ENCODE data around the gene CDH4. TPM values are rescaled to one million over a fixed set of nuclear protein-coding genes. Genes with fewer than 3 reads are reported as not detected.

CDH4 gene
- total and polyA plus RNA-seq, 8 donors, result under 0.01 to 2.2 (median 0.11) TPM; not detected in 2

DNA sequence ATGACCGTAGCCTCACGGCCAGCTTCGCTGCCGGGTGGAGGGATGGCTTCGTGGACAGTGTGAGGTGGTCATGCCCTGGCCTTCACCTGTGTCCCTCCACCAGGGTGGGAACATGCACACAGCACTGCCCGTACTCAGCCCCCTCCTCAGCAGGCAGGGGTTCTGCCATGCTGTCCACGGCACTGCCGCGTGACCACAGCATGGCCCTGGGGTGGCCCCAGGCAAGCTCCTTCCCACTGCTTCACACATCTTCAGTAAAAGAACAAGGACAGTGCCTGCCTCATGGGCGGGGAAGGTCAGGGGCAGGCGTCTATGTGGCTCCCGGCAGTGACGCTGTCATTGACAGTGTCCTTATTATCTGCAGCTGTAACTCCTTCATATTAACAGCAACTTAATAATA lies 607.7 kb downstream of the CDH4 start:
- Histone ChIP-seq H3K9me3 (peaks cover 0 to 26% (median 8%) of the 10 kb centered on the region in 4 donors), H3K36me3 (no peaks in the 10 kb centered on the region), H3K4me3 (no peak overlapping the region), H3K27me3 (peaks cover 0 to 24% (median 1%) of the 10 kb centered on the region in 3 donors), H3K27ac (no peak overlapping the region), H3K4me1 (no peaks in the 10 kb centered on the region)
- TF ChIP-seq POLR2AphosphoS5 (IDR thresholded peaks at IDR 0.05), result no peak
- TF ChIP-seq POLR2A (IDR thresholded peaks at IDR 0.05), result no peak
- TF ChIP-seq, protein P1, sequence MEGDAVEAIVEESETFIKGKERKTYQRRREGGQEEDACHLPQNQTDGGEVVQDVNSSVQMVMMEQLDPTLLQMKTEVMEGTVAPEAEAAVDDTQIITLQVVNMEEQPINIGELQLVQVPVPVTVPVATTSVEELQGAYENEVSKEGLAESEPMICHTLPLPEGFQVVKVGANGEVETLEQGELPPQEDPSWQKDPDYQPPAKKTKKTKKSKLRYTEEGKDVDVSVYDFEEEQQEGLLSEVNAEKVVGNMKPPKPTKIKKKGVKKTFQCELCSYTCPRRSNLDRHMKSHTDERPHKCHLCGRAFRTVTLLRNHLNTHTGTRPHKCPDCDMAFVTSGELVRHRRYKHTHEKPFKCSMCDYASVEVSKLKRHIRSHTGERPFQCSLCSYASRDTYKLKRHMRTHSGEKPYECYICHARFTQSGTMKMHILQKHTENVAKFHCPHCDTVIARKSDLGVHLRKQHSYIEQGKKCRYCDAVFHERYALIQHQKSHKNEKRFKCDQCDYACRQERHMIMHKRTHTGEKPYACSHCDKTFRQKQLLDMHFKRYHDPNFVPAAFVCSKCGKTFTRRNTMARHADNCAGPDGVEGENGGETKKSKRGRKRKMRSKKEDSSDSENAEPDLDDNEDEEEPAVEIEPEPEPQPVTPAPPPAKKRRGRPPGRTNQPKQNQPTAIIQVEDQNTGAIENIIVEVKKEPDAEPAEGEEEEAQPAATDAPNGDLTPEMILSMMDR (IDR thresholded peaks at IDR 0.05), result no peak
- no peak for TF ChIP-seq EP300 (IDR thresholded peaks at IDR 0.05)
- WGBS, 5 donors, result 87 to 93% (median 90%) methylated on average over 13 of the region's 13 CpGs
- no peak for DNase-seq
- intact Hi-C loops (cut with DNase I; ENCODE audit: low total_unique reads), result no loop called here

DNA sequence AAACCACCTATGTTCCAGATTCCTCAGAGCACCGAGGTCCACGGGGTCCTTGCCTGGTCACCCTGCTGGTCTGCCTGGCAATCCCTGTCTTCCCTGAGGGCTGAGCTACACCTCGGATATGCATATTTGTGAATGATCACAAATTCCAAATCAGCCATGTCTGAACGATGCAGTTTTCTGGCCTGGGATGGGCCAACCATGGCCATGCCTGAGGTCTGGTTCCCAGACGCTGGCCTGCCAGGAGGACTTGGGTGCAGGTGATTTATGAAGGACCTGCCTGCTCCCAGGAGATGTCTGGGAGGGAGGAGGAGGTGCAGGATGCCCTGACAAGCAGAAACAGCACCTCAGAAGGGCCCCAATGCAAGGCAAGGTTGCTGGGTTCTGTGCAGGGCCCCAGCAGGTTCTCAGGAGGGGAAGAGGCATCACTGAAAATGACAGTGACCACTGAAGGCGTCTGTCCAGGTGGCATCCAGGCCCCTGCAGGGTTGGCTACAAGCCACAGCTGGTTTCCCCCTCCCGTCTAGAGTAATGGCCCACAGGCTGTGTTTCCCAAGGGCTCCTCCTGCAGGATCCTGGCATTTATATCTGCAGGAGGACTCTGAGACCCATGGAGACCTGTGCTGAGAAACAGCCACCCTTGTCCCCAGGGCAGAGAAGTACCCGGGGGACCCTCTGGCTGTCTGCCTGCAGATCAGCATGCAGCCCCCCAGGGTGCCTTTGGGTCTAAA lies 608.4 kb downstream of the CDH4 start:
- no peaks in the 10 kb centered on the region for H3K36me3 ChIP-seq
- H3K9me3 ChIP-seq, result peaks cover 0 to 28% (median 9%) of the 10 kb centered on the region in 4 donors
- TF ChIP-seq, protein P1 (IDR thresholded peaks at IDR 0.05), result no peak
- TF ChIP-seq EP300 (IDR thresholded peaks at IDR 0.05) (no peak), POLR2A (IDR thresholded peaks at IDR 0.05) (no peak), POLR2AphosphoS5 (IDR thresholded peaks at IDR 0.05) (no peak)
- intact Hi-C loops (cut with DNase I; ENCODE audit: low total_unique reads), result no loop called here
- H3K27me3 ChIP-seq, result peaks cover 0 to 27% (median 5%) of the 10 kb centered on the region in 3 donors
- WGBS, 5 donors, result 59 to 76% (median 67%) methylated on average over 7 to 8 of the region's 8 CpGs
- no peak overlapping the region for H3K4me3 ChIP-seq
- DNase-seq, result no peak
- H3K4me1 ChIP-seq, result no peaks in the 10 kb centered on the region
- H3K27ac ChIP-seq, result no peak overlapping the region

DNA sequence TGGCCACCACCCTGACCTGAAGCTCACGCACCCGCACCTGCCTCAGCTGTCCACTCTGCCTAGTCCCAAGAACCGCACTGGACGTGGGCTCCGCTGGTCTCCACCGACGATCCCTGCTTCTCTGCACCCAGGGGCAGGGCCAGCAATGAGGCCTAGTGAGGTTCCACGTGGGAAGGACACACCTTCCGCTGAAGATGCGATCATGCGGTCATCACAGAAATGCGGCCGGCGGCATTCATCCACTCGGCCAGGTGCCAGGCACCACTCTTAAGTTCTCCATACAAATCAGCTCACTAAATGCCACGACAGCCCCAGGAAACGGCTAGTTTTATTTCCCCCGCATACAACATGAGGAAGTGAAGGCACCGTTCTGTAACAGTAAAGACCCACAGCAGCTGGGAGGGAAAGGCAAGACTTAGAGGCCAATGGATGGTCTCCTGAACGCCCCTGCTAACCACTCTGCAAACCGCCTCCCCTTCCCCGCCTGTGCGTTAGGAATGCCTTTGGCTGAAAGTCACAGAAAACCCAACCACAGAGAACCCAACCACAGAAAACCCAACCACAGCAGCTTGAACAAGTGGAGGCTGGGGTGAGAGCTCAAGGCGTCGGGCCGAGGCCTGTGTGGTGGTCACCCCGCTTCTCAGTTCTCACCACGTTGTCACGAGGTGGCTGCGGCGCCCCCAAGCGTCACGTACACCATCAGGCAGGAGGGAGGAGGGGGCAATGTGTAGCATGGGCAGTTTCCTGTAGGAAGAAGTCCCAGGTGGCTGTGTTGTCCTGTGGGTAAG lies 609.2 kb downstream of the CDH4 start:
- peaks cover 0 to 31% (median 5%) of the 10 kb centered on the region in 3 donors for H3K27me3 ChIP-seq
- no peak overlapping the region for H3K27ac ChIP-seq
- TF ChIP-seq POLR2AphosphoS5 (IDR thresholded peaks at IDR 0.05) (no peak), EP300 (IDR thresholded peaks at IDR 0.05) (no peak)
- TF ChIP-seq, protein P1 (IDR thresholded peaks at IDR 0.05), result no peak
- no peaks in the 10 kb centered on the region for H3K36me3 ChIP-seq
- H3K4me1 ChIP-seq, result no peaks in the 10 kb centered on the region
- H3K4me3 ChIP-seq, result no peak overlapping the region
- intact Hi-C loops (cut with DNase I; ENCODE audit: low total_unique reads), result no loop called here
- peaks cover 0 to 27% (median 10%) of the 10 kb centered on the region in 4 donors for H3K9me3 ChIP-seq
- no peak for DNase-seq
- WGBS, 5 donors, result 76 to 85% (median 81%) methylated on average over 29 to 33 of the region's 33 CpGs

DNA sequence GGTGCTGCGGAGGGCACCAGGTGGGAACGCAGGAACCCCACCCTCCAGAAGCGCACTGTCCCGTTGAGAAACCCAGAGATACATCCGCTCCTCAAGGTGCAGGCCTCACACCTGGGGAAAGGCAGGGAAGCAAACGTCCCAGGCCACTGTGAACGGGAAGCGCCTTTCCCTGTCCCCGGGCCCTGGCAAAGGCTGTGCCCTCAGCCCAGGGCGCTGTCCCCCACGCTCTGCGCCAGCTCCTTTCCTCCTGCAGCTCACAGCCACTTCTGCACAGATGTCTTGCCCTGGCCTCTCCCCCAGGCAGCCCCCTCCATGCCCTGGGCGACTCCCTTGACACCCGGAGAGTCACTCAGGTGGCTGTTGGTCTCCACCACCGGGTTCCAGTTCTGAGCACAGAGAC lies 609.8 kb downstream of the CDH4 start:
- Histone ChIP-seq H3K27ac (no peak overlapping the region), H3K27me3 (peaks cover 0 to 34% (median 5%) of the 10 kb centered on the region in 3 donors), H3K4me3 (no peak overlapping the region), H3K9me3 (peaks cover 0 to 21% (median 8%) of the 10 kb centered on the region in 4 donors), H3K4me1 (no peaks in the 10 kb centered on the region), H3K36me3 (no peaks in the 10 kb centered on the region)
- no peak for DNase-seq
- intact Hi-C loops (cut with DNase I; ENCODE audit: low total_unique reads), result no loop called here
- 77 to 90% (median 87%) methylated on average over 9 to 15 of the region's 15 CpGs for WGBS, 5 donors
- TF ChIP-seq POLR2A (IDR thresholded peaks at IDR 0.05) (no peak), EP300 (IDR thresholded peaks at IDR 0.05) (no peak), POLR2AphosphoS5 (IDR thresholded peaks at IDR 0.05) (no peak)
- TF ChIP-seq, protein P1 (IDR thresholded peaks at IDR 0.05), result no peak
